H1 (cell line): ENCODE data around the gene RNPS1. TPM values are rescaled to one million over a fixed set of nuclear protein-coding genes. Genes with fewer than 3 reads are reported as not detected.
A peak's percentile ranks its signal among the peaks of the same experiment; 100 is the strongest.

Experiments
- CBX8 ChIP-seq: fragments of 300-800, 300-1000 bp; sonication (generic); IDR thresholded peaks from 2 replicates; pipeline ENCODE4 v1.7.1; 2016; ENCODE audit warnings: low read depth, low read length, borderline replicate concordance
- JUN ChIP-seq: IDR thresholded peaks from 2 replicates; pipeline ENCODE4 v1.6.1; 2011; ENCODE audit warnings: low read depth, mild to moderate bottlenecking, improper control_type of control experiment, low read length
- KDM1A ChIP-seq: fragments of 200-600, 300-600 bp; sonication (generic); IDR thresholded peaks from 2 replicates; pipeline ENCODE4 v1.7.1; 2016; ENCODE audit warnings: mild to moderate bottlenecking, low read length, borderline replicate concordance
- KDM5A ChIP-seq: fragments of 200-600 bp; IDR thresholded peaks from 2 replicates; pipeline ENCODE4 v1.7.1; 2012; ENCODE audit warnings: mild to moderate bottlenecking, low read length, inconsistent platforms, mixed read lengths
- NANOG ChIP-seq: IDR thresholded peaks from 2 replicates; pipeline ENCODE4 v1.6.1; 2011; ENCODE audit warnings: low read length, low read depth, mild to moderate bottlenecking, inconsistent platforms; ENCODE audit not compliant: insufficient read depth, poor library complexity, severe bottlenecking
- PHF8 ChIP-seq: fragments of 200-600 bp; sonication (generic); conservative IDR thresholded peaks from 2 replicates; pipeline ENCODE4 v1.7.1; 2012; ENCODE audit warnings: low read depth, mild to moderate bottlenecking, inconsistent platforms, low read length, moderate library complexity
- POLR2AphosphoS5 ChIP-seq: IDR thresholded peaks from 2 replicates; pipeline ENCODE4 v1.6.1; 2011; ENCODE audit warnings: low read depth, low read length
- RNF2 ChIP-seq: fragments of 200-900, 300-1000 bp; sonication (generic); IDR thresholded peaks from 2 replicates; pipeline ENCODE4 v1.7.1; 2016; ENCODE audit warnings: borderline replicate concordance, low read depth, mild to moderate bottlenecking, antibody characterized with exemption, low read length; ENCODE audit not compliant: poor library complexity, severe bottlenecking; ENCODE audit errors: missing control alignments
- SAP30 ChIP-seq: fragments of 300-600 bp; sonication (generic); IDR thresholded peaks from 2 replicates; pipeline ENCODE4 v1.7.1; 2012; ENCODE audit warnings: low read length, moderate library complexity, mild to moderate bottlenecking, inconsistent platforms; ENCODE audit not compliant: insufficient read depth, insufficient replicate concordance
- SIN3A ChIP-seq, 2 experiments: IDR thresholded peaks in 1 of 2; conservative IDR thresholded peaks in 1 of 2; 2 replicates each; pipeline ENCODE4 v1.6.1; 2011 to 2012; ENCODE audit warnings: low read length in 2 of 2, improper control_type of control experiment in 1 of 2, low read depth in 1 of 2, mild to moderate bottlenecking in 1 of 2
- TAF7 ChIP-seq: optimal IDR thresholded peaks from 2 replicates; pipeline ENCODE3; 2011; ENCODE audit warnings: low read depth, mild to moderate bottlenecking, inconsistent platforms, low read length, moderate library complexity, borderline replicate concordance
- polyA plus RNA-seq, 7 experiments: library from polyadenylated mRNA; depleted of rRNA in 3 of 7; stranded (reverse) in 5 of 7; unstranded in 2 of 7; fragments of >200 nt in 5 of 7; fragments of 200-250 nt in 2 of 7; gene quantifications; 1 replicate in 5 of 7; 2 replicates in 1 of 7; 4 replicates in 1 of 7; pipeline versions ENCODE4 v1.2.1 to v1.2.3, GENCODE V29; 2011 to 2013; ENCODE audit warnings: missing spikeins in 2 of 7, mixed read lengths in 2 of 7
- total RNA-seq: library from RNA; stranded (reverse); fragmentation: NEBNext Ultra II Directional; extraction: Animal tissue kit (Norgen Biotek cat#: 25700); gene quantifications from 2 replicates; pipeline ENCODE4 v1.2.1, GENCODE V29; 2021
- TF ChIP-seq, protein P1 (sequence below): IDR thresholded peaks from 2 replicates; pipeline ENCODE4 v1.6.1; 2012; ENCODE audit warnings: inconsistent platforms
- TF ChIP-seq, protein P2 (sequence below), 3 experiments: IDR thresholded peaks; 1 replicate in 2 of 3; 2 replicates in 1 of 3; pipeline versions ENCODE4 v1.5.1 to v1.6.1; 2011; ENCODE audit warnings: low read length in 3 of 3, mild to moderate bottlenecking in 3 of 3, inconsistent platforms in 2 of 3, low read depth in 1 of 3, moderate library complexity in 1 of 3; ENCODE audit not compliant: insufficient read depth in 1 of 3; ENCODE audit errors: control extremely low read depth in 1 of 3

Gene RNPS1
- total and polyA plus RNA-seq, 2 of the 8 experiments (the other 6 are each of a cell fraction or from before 2014, with no cell fraction given): 330 to 350 TPM

DNA sequence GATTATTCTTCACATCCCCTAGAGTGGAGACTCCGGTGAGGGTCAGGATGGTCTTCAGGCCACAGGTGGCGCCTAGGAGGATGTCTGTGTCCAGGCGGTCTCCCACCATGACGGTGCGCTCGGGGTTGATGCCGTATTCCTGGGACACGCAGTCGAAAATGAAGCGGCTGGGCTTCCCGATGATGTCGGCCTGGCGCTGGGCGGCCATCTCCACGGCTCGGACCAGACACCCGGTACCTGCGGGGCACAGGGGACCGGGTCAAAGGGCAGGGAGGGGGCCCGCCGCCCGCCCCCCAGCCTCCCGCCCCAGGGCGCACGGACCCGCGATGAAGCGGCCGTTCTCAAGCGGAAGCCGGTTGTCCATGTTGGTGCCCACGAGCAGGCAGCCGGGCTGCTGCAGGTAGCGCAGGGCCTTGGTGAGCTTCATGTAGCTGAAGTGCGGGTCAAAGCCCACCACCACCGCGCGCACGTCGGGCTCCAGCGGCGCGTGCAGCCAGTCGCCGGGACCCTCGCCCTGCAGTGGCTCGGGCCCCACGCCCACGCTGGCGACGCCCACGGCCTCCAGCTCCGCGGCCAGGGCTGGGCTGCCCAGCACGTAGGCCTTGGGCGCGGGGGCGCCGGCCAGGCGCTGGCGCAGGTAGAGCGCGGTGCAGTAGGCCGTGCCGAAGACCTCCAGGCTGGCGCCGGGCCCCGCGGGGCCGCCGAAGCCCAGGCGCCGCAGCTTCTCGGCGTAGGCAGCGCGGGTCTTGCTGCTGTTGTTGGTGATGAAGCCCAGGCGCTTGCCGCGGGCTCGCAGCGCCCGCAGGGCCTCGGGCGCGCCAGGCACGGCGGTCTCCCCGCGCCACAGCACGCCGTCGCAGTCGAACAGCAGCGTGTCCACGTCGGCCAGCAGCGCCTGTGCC, 53.9 kb downstream of the RNPS1 start (continued):
- TF ChIP-seq NANOG (no peak), POLR2AphosphoS5 (no peak), KDM5A (0 out of 2 replicates have a peak, but pooled peaks have one; percentile 30), RNF2 (no peak), KDM1A (no peak), CBX8 (no peak), TAF7 (no peak), SIN3A (conservative IDR thresholded peaks at IDR 0.05 in 1 of 2, IDR thresholded peaks at IDR 0.05 in 1 of 2; ENCODE audit: low read depth in 1 of 2, low read length in 2 of 2) (peak in 1 of 2 experiments; percentile 46; a peak in 1 of 4 replicates), PHF8 (peak; percentile 81), SAP30 (no peak), JUN (no peak)
- TF ChIP-seq, protein P1, sequence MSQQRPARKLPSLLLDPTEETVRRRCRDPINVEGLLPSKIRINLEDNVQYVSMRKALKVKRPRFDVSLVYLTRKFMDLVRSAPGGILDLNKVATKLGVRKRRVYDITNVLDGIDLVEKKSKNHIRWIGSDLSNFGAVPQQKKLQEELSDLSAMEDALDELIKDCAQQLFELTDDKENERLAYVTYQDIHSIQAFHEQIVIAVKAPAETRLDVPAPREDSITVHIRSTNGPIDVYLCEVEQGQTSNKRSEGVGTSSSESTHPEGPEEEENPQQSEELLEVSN: no peak
- TF ChIP-seq, protein P2, sequence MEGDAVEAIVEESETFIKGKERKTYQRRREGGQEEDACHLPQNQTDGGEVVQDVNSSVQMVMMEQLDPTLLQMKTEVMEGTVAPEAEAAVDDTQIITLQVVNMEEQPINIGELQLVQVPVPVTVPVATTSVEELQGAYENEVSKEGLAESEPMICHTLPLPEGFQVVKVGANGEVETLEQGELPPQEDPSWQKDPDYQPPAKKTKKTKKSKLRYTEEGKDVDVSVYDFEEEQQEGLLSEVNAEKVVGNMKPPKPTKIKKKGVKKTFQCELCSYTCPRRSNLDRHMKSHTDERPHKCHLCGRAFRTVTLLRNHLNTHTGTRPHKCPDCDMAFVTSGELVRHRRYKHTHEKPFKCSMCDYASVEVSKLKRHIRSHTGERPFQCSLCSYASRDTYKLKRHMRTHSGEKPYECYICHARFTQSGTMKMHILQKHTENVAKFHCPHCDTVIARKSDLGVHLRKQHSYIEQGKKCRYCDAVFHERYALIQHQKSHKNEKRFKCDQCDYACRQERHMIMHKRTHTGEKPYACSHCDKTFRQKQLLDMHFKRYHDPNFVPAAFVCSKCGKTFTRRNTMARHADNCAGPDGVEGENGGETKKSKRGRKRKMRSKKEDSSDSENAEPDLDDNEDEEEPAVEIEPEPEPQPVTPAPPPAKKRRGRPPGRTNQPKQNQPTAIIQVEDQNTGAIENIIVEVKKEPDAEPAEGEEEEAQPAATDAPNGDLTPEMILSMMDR (IDR thresholded peaks at IDR 0.05; ENCODE audit: control extremely low read depth in 1 of 3, insufficient read depth in 1 of 3, low read depth in 1 of 3, low read length in 3 of 3): no peak
